ENCODE results near the gene RAMP3. TPM values are rescaled to one million over a fixed set of nuclear protein-coding genes. Genes with fewer than 3 reads are reported as not detected.

The RAMP3 gene
- total and polyA plus RNA-seq, 2 donors (not counting 1 experiment from before 2014, with no cell fraction given), result not detected

DNA sequence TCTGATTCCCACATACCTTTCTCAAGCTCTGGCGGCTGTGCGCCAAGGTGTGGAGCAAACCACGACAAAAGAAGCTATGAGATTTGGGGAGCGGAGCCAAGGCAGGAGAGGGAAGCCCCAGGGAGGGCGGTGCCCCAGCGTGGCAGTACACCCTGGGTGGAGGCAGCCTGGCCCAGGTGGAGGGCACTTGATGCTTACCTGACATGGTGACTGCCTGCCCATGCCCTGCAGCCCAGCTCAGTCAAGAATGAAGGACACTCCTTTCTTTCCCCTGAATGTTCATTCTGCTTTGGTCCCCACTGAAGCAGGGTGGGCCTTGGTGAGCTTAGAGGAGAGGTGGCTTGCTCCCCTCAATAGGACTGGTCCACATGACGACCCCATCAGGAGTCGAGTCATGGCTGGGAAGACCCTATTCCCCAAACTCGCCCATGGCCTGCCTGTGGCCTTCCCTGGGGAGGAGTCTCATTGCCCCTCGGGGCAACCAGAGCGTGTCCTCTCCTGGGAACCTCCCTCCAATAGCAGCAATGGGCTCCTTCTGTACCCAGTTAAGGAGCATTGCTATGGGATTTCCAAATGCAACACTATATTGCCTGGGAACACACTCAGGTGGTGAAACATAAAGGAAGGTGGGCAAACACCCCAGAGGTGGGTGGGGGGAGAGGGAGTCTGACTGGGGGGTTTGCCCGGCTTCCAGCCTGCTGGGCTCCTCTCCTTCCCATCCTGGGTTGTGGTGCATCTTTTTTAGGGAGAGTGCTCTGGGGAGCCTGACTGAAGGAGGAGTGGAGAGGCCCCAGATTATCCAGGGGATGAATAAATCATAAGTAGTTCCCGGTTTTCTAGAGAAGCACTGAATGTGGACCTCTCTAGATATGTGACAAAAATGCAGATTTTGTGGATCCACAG lies 22.7 kb downstream of the RAMP3 start:
- Histone ChIP-seq H3K4me3 (ENCODE audit: control extremely low read depth in 1 of 5, extremely low read depth in 1 of 5, insufficient read depth in 1 of 5, low read depth in 2 of 5, low read length in 4 of 5) (no peak overlapping the region), H3K9me3 (ENCODE audit: control extremely low read depth in 1 of 3, control insufficient read depth in 2 of 3, insufficient read depth in 1 of 3, low read length in 2 of 3) (no peaks in the 10 kb centered on the region), H3K4me2 (replicated peaks; ENCODE audit: low read depth, low read length, poor library complexity, severe bottlenecking) (no peak overlapping the region), H3K79me2 (ENCODE audit: control insufficient read depth, insufficient read depth, low read length) (no peaks in the 10 kb centered on the region), H3K36me3 (replicated peaks in 1 of 2; ENCODE audit: control extremely low read depth in 1 of 2, control insufficient read depth in 1 of 2, extremely low read depth in 1 of 2, insufficient read depth in 2 of 2, low read length in 1 of 2) (no peaks in the 10 kb centered on the region), H3K27me3 (replicated peaks in 1 of 4; ENCODE audit: control extremely low read depth in 1 of 4, control insufficient read depth in 3 of 4, insufficient read depth in 4 of 4, low read length in 3 of 4) (peaks cover 0 to 8% (median 1%) of the 10 kb centered on the region in 4 experiments), H3K27ac (ENCODE audit: low read length in 2 of 2) (no peak overlapping the region), H3K9ac (ENCODE audit: low read length) (no peak overlapping the region), H3K4me1 (ENCODE audit: control insufficient read depth in 2 of 2, insufficient read depth in 2 of 2, low read length in 2 of 2) (no peaks in the 10 kb centered on the region), H2AFZ (ENCODE audit: insufficient read depth, low read depth, low read length, poor library complexity, severe bottlenecking) (no peak overlapping the region), H4K20me1 (ENCODE audit: control insufficient read depth, insufficient read depth, low read length, poor library complexity, severe bottlenecking) (no peaks in the 10 kb centered on the region)
- Mint-ChIP-seq H3K27me3 (peaks cover 12% of the 10 kb centered on the region), H3K4me1 (no peaks in the 10 kb centered on the region), H3K27ac (no peak overlapping the region), H3K9me3 (ENCODE audit: insufficient read depth) (no peaks in the 10 kb centered on the region), H3K4me3 (no peak overlapping the region)
- TF ChIP-seq EZH2 (IDR thresholded peaks at IDR 0.05; ENCODE audit: borderline replicate concordance, insufficient read depth, low read depth, low read length, poor library complexity, severe bottlenecking), result no peak
- TF ChIP-seq, protein P1, sequence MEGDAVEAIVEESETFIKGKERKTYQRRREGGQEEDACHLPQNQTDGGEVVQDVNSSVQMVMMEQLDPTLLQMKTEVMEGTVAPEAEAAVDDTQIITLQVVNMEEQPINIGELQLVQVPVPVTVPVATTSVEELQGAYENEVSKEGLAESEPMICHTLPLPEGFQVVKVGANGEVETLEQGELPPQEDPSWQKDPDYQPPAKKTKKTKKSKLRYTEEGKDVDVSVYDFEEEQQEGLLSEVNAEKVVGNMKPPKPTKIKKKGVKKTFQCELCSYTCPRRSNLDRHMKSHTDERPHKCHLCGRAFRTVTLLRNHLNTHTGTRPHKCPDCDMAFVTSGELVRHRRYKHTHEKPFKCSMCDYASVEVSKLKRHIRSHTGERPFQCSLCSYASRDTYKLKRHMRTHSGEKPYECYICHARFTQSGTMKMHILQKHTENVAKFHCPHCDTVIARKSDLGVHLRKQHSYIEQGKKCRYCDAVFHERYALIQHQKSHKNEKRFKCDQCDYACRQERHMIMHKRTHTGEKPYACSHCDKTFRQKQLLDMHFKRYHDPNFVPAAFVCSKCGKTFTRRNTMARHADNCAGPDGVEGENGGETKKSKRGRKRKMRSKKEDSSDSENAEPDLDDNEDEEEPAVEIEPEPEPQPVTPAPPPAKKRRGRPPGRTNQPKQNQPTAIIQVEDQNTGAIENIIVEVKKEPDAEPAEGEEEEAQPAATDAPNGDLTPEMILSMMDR (IDR thresholded peaks at IDR 0.05), result no peak
- no peak for ATAC-seq (ENCODE audit: low read depth)
- intact Hi-C loops (cut with micrococcal nuclease), result no loop called here
- WGBS (ENCODE audit: insufficient coverage), result 82% methylated on average over 11 of the region's 13 CpGs
- DNase-seq, result no peak
- ChIA-PET POLR2A (no interaction called here), CTCF (interaction anchor here (1.7 kb wide), 1 partner anchor 26 kb away, joined by 5 read pairs; no protein-coding TSS in a partner anchor)

GRCh38 chr7:45181286-45181960 lies 23.8 kb downstream of the RAMP3 start:
- no peaks in the 10 kb centered on the region for H3K79me2 ChIP-seq (ENCODE audit: control insufficient read depth, insufficient read depth, low read length)
- no peak overlapping the region for H2AFZ ChIP-seq (ENCODE audit: insufficient read depth, low read depth, low read length, poor library complexity, severe bottlenecking)
- ATAC-seq (ENCODE audit: low read depth) (no peak), DNase-seq (no peak)
- H3K27ac Mint-ChIP-seq, result no peak overlapping the region
- no peak overlapping the region for H3K4me3 Mint-ChIP-seq
- H3K4me1 ChIP-seq (ENCODE audit: control insufficient read depth in 2 of 2, insufficient read depth in 2 of 2, low read length in 2 of 2), result no peaks in the 10 kb centered on the region
- no peaks in the 10 kb centered on the region for H3K9me3 ChIP-seq (ENCODE audit: control extremely low read depth in 1 of 3, control insufficient read depth in 2 of 3, insufficient read depth in 1 of 3, low read length in 2 of 3)
- H3K27me3 Mint-ChIP-seq, result peaks cover 9% of the 10 kb centered on the region
- no peaks in the 10 kb centered on the region for H3K4me1 Mint-ChIP-seq
- ChIA-PET CTCF (no interaction called here), POLR2A (no interaction called here)
- H3K4me2 ChIP-seq (replicated peaks; ENCODE audit: low read depth, low read length, poor library complexity, severe bottlenecking), result no peak overlapping the region
- no peak overlapping the region for H3K4me3 ChIP-seq (ENCODE audit: control extremely low read depth in 1 of 5, extremely low read depth in 1 of 5, insufficient read depth in 1 of 5, low read depth in 2 of 5, low read length in 4 of 5)
- H4K20me1 ChIP-seq (ENCODE audit: control insufficient read depth, insufficient read depth, low read length, poor library complexity, severe bottlenecking), result no peaks in the 10 kb centered on the region
- H3K9me3 Mint-ChIP-seq (ENCODE audit: insufficient read depth), result no peaks in the 10 kb centered on the region
- TF ChIP-seq, protein P1 (IDR thresholded peaks at IDR 0.05), result no peak
- TF ChIP-seq EZH2 (IDR thresholded peaks at IDR 0.05; ENCODE audit: borderline replicate concordance, insufficient read depth, low read depth, low read length, poor library complexity, severe bottlenecking), result no peak
- no peaks in the 10 kb centered on the region for H3K36me3 ChIP-seq (replicated peaks in 1 of 2; ENCODE audit: control extremely low read depth in 1 of 2, control insufficient read depth in 1 of 2, extremely low read depth in 1 of 2, insufficient read depth in 2 of 2, low read length in 1 of 2)
- H3K9ac ChIP-seq (ENCODE audit: low read length), result no peak overlapping the region
- H3K27ac ChIP-seq (ENCODE audit: low read length in 2 of 2), result no peak overlapping the region
- WGBS (ENCODE audit: insufficient coverage), result 77% methylated on average over 6 of the region's 7 CpGs
- peaks cover 0 to 8% (median 1%) of the 10 kb centered on the region in 4 experiments for H3K27me3 ChIP-seq (replicated peaks in 1 of 4; ENCODE audit: control extremely low read depth in 1 of 4, control insufficient read depth in 3 of 4, insufficient read depth in 4 of 4, low read length in 3 of 4)
- intact Hi-C loops (cut with micrococcal nuclease), result no loop called here

Measured in B cell (primary cell).